GM12878 (cell line): ENCODE results near the gene ERN2. TPM values are rescaled to one million over a fixed set of nuclear protein-coding genes. Genes with fewer than 3 reads are reported as not detected.

Experiments
- ATAC-seq: fragments of 200-7000 bp; cut with Tn5 transposase; 3 replicates; pipeline ENCODE4 v1.9.1; 2020; ENCODE audit warnings: mild to moderate bottlenecking, moderate library complexity
- BruUV-seq: library from RNA; stranded (reverse); fragments of 400-500 nt; replicated peaks from 2 replicates; lab custom pipeline; 2021; lab: Mats Ljungman, UMichigan
- CTCF ChIA-PET: fragments of 300-600 bp; sonication (Branson Sonifier 250); formaldehyde crosslinking; extraction: SDS; loops from one replicate; lab custom pipeline; 2021; ENCODE audit warnings: inconsistent platforms; lab: Yijun Ruan, JAX
- POLR2A ChIA-PET: fragments of 350-600 bp; formaldehyde crosslinking; extraction: SDS; loops from one replicate; lab custom pipeline; 2021; ENCODE audit warnings: inconsistent platforms; lab: Charles Lee
- RAD21 ChIA-PET: fragments of 300-600 bp; sonication (Branson Sonifier 250); formaldehyde crosslinking; loops from one replicate; lab custom pipeline; 2023; ENCODE audit warnings: antibody characterized with exemption; ENCODE audit not compliant: unreplicated experiment; lab: Charles Lee
- SMC1A ChIA-PET: fragments of 300-600 bp; sonication (Branson Sonifier 250); formaldehyde crosslinking; loops from one replicate; lab custom pipeline; 2023; ENCODE audit not compliant: unreplicated experiment, uncharacterized antibody; lab: Charles Lee
- DNase-seq: peaks from one replicate; pipeline ENCODE4 v3.0.0-alpha.2; 2011; ENCODE audit warnings: low read depth, low spot score
- FAIRE-seq: peaks from 3 replicates; lab custom pipeline; 2011; peaks lifted over from hg19 to GRCh38; lab: Jason Lieb, UNC
- H2AFZ ChIP-seq: 2 replicates; pipeline ENCODE4 v1.6.0; 2011; ENCODE audit warnings: low read depth, low read length, control low read depth; ENCODE audit not compliant: control insufficient read depth
- H3K27ac ChIP-seq: 2 replicates; pipeline ENCODE4 v1.5.1; 2011; ENCODE audit warnings: control low read depth; ENCODE audit not compliant: control insufficient read depth, insufficient read depth
- H3K27me3 ChIP-seq, 2 experiments: replicated peaks in 1 of 2; 2 replicates each; pipeline versions ENCODE4 v1.6.0 to v1.6.1; 2011; ENCODE audit warnings: low read length in 1 of 2; ENCODE audit not compliant: control insufficient read depth in 2 of 2, insufficient read depth in 2 of 2
- H3K36me3 ChIP-seq, 2 experiments: 2 replicates each; pipeline ENCODE4 v1.5.1; 2011; ENCODE audit warnings: low read length in 1 of 2; ENCODE audit not compliant: control insufficient read depth in 2 of 2, insufficient read depth in 2 of 2
- H3K4me1 ChIP-seq: 2 replicates; pipeline ENCODE4 v1.6.1; 2011; ENCODE audit warnings: mild to moderate bottlenecking, low read length, moderate library complexity, mixed read lengths; ENCODE audit not compliant: control insufficient read depth, insufficient read depth
- H3K4me2 ChIP-seq: 2 replicates; pipeline ENCODE4 v1.6.0; 2011; ENCODE audit warnings: control low read depth; ENCODE audit not compliant: control insufficient read depth, insufficient read depth
- H3K4me3 ChIP-seq: fragments of 200-600 bp; sonication (generic); 2 replicates; pipeline ENCODE4 v1.5.1; 2016
- H3K79me2 ChIP-seq: 2 replicates; pipeline ENCODE4 v1.6.0; 2011; ENCODE audit warnings: low read length; ENCODE audit not compliant: control insufficient read depth, insufficient read depth
- H3K9ac ChIP-seq: 2 replicates; pipeline ENCODE4 v1.8.0; 2011; ENCODE audit warnings: low read length, control low read depth, mixed read lengths; ENCODE audit not compliant: control insufficient read depth, insufficient read depth
- H3K9me3 ChIP-seq: replicated peaks from 3 replicates; pipeline ENCODE4 v1.5.1; 2011; ENCODE audit warnings: mild to moderate bottlenecking, low read length; ENCODE audit not compliant: control insufficient read depth, insufficient read depth
- H4K20me1 ChIP-seq: 2 replicates; pipeline ENCODE4 v1.6.0; 2011; ENCODE audit not compliant: control insufficient read depth, insufficient read depth
- ATF3 ChIP-seq: IDR thresholded peaks from 2 replicates; pipeline ENCODE4 v1.6.1; 2011; ENCODE audit warnings: low read depth, mild to moderate bottlenecking, low read length, moderate library complexity, borderline replicate concordance; ENCODE audit errors: extremely low read depth
- BMI1 ChIP-seq: fragments of 450-650 bp; IDR thresholded peaks from 2 replicates; pipeline ENCODE4 v1.6.1; 2016; ENCODE audit warnings: mild to moderate bottlenecking, moderate library complexity, borderline replicate concordance
- CHD4 ChIP-seq: fragments of 200-600 bp; sonication (generic); IDR thresholded peaks from 2 replicates; pipeline ENCODE4 v1.6.1; 2016; ENCODE audit warnings: mild to moderate bottlenecking
- CTCF ChIP-seq, 3 experiments: IDR thresholded peaks in 2 of 3; conservative IDR thresholded peaks in 1 of 3; 2 replicates each; pipeline ENCODE4 v1.5.1; 2011; ENCODE audit warnings: low read depth in 3 of 3, low read length in 3 of 3, mild to moderate bottlenecking in 3 of 3, control low read depth in 2 of 3, moderate library complexity in 2 of 3, inconsistent platforms in 1 of 3, mixed read lengths in 1 of 3; ENCODE audit not compliant: control insufficient read depth in 2 of 3, insufficient read depth in 1 of 3; ENCODE audit errors: extremely low read depth in 1 of 3
- EZH2 ChIP-seq: IDR thresholded peaks from 2 replicates; pipeline ENCODE4 v1.6.1; 2012; ENCODE audit warnings: low read depth, mild to moderate bottlenecking, control low read depth, inconsistent platforms, low read length, borderline replicate concordance; ENCODE audit not compliant: control insufficient read depth
- KAT2A ChIP-seq: conservative IDR thresholded peaks from 2 replicates; pipeline ENCODE4 v1.6.1; 2011; ENCODE audit warnings: low read depth, low read length; ENCODE audit not compliant: control insufficient read depth
- PKNOX1 ChIP-seq: fragments of 450-650 bp; IDR thresholded peaks from 2 replicates; pipeline ENCODE4 v1.6.1; 2016; ENCODE audit warnings: mild to moderate bottlenecking
- RCOR1 ChIP-seq: conservative IDR thresholded peaks from 2 replicates; pipeline ENCODE4 v1.6.1; 2012; ENCODE audit warnings: low read depth, low read length, improper control_type of control experiment
- SUPT20H ChIP-seq: IDR thresholded peaks from 2 replicates; pipeline ENCODE4 v1.6.1; 2011; ENCODE audit warnings: low read depth, mild to moderate bottlenecking, low read length, moderate library complexity, borderline replicate concordance; ENCODE audit not compliant: control insufficient read depth
- ZBED1 ChIP-seq: IDR thresholded peaks from 2 replicates; pipeline ENCODE4 v1.6.1; 2016; ENCODE audit warnings: borderline replicate concordance
- ZBTB4 ChIP-seq: fragments of 450-650 bp; formaldehyde crosslinking; IDR thresholded peaks from 2 replicates; pipeline ENCODE4 v1.4.0; 2022; ENCODE audit warnings: mild to moderate bottlenecking, moderate library complexity
- ZNF622 ChIP-seq: fragments of 450-650 bp; IDR thresholded peaks from 2 replicates; pipeline ENCODE4 v1.6.1; 2017; ENCODE audit warnings: mild to moderate bottlenecking, inconsistent platforms
- ZNF687 ChIP-seq: fragments of 450-650 bp; IDR thresholded peaks from 2 replicates; pipeline ENCODE4 v1.6.1; 2017; ENCODE audit warnings: mild to moderate bottlenecking, moderate library complexity
- WGBS: methylation state at CpG from one replicate; pipeline ENCODE4 v1.1.6; 2016; ENCODE audit warnings: low lambda C conversion rate; ENCODE audit not compliant: insufficient replicate concordance, insufficient coverage; ENCODE audit errors: missing lambda C conversion rate; 5-methylcytosine and 5-hydroxymethylcytosine counted together
- in situ Hi-C: fragments of 300-500 bp; cut with MboI; formaldehyde crosslinking; loops from 9 replicates; pipeline ENCODE4 v1.14.3; 2018; ENCODE audit warnings: mixed read lengths
- intact Hi-C: fragments of 100-400 bp; cut with micrococcal nuclease; formaldehyde crosslinking; loops from one replicate; pipeline ENCODE4 v1.14.2; 2022; ENCODE audit not compliant: unreplicated experiment
- polyA plus RNA-seq, 11 experiments: library from polyadenylated mRNA; depleted of rRNA in 4 of 11; unstranded in 6 of 11; stranded (reverse) in 5 of 11; fragments of >200 nt; fragmentation: Nextera tagmentation in 4 of 11; fragmentation: Illumina TruSeq in 1 of 11; extraction: Ambion mirVana in 4 of 11; extraction: Trizol in 1 of 11; gene quantifications; 1 replicate in 1 of 11; 2 replicates in 10 of 11; pipeline versions ENCODE4 v1.2.1 to v1.2.3, GENCODE V29; 2011 to 2016; ENCODE audit warnings: inconsistent platforms in 2 of 11, missing spikeins in 2 of 11, low read depth in 1 of 11
- total RNA-seq, 4 experiments: library from RNA; depleted of rRNA in 3 of 4; stranded (reverse); fragments of >200 nt in 3 of 4; fragmentation: Illumina TruSeq in 1 of 4; extraction: Trizol in 1 of 4; gene quantifications; 2 replicates each; pipeline versions ENCODE4 v1.2.1 to v1.2.3, GENCODE V29; 2013 to 2021

ERN2 gene
- total and polyA plus RNA-seq, 10 of the 15 experiments (the other 5 are each of a cell fraction or from before 2014, with no cell fraction given) = 0.06 to 0.95 (median 0.36) TPM; not detected in 5

GRCh38 chr16:23710008-23710407, 3.0 kb downstream of the ERN2 start:
- H3K9ac ChIP-seq = no peak overlapping the region
- FAIRE-seq (no peak), ATAC-seq (no peak), DNase-seq (no peak)
- peaks cover 0 to 2% of the 10 kb centered on the region in 2 experiments; a peak in 1 of 4 replicates for H3K27me3 ChIP-seq
- ChIA-PET CTCF (interaction anchor here (1.1 kb wide), 1 partner anchor 16 kb away, joined by 3 read pairs; no protein-coding TSS in a partner anchor), SMC1A (interaction anchor here (0.8 to 1.5 kb wide), 2 partner anchors 10 to 519 kb away, joined by 3 to 4 read pairs; no protein-coding TSS in a partner anchor), POLR2A (no interaction called here), RAD21 (no interaction called here)
- 8% methylated on average over 2 of the region's 2 CpGs for WGBS
- no TSS peak for BruUV-seq
- peaks cover 10% of the 10 kb centered on the region; the same call in 2 of the 3 replicates for H3K9me3 ChIP-seq
- H3K4me2 ChIP-seq = no peak overlapping the region
- H4K20me1 ChIP-seq = no peaks in the 10 kb centered on the region
- H3K27ac ChIP-seq = no peak overlapping the region
- H3K4me3 ChIP-seq = no peak overlapping the region
- no peaks in the 10 kb centered on the region for H3K36me3 ChIP-seq
- H3K4me1 ChIP-seq = no peaks in the 10 kb centered on the region
- intact Hi-C loops (no loop called here), in situ Hi-C loops (no loop called here)
- no peak overlapping the region for H2AFZ ChIP-seq
- no peaks in the 10 kb centered on the region for H3K79me2 ChIP-seq
- TF ChIP-seq BMI1 (no peak), KAT2A (no peak), PKNOX1 (no peak), ZNF687 (no peak), ATF3 (no peak), SUPT20H (no peak), CHD4 (no peak), ZBED1 (no peak), ZBTB4 (CRISPR knock-in tag) (no peak), ZNF622 (no peak), RCOR1 (no peak), CTCF (IDR thresholded peaks at IDR 0.05 in 2 of 3, conservative IDR thresholded peaks at IDR 0.05 in 1 of 3; ENCODE audit: control insufficient read depth in 2 of 3, extremely low read depth in 1 of 3, insufficient read depth in 1 of 3, low read depth in 3 of 3, low read length in 3 of 3) (no peak), EZH2 (no peak)
